K562 (cell line): ENCODE results near the gene SOX12. TPM values are rescaled to one million over a fixed set of nuclear protein-coding genes. Genes with fewer than 3 reads are reported as not detected.

Experiments
- ARID3B ChIP-seq: fragments of 250-450 bp; sonication (Bioruptor Pico); IDR thresholded peaks from 2 replicates; pipeline ENCODE4 v1.4.0; 2020; ENCODE audit warnings: borderline replicate concordance
- ATF1 ChIP-seq, 2 experiments: fragments of 450-650 bp in 1 of 2; IDR thresholded peaks; 2 replicates each; pipeline ENCODE4 v1.6.1; 2016; ENCODE audit warnings: missing compliant biosample characterization in 1 of 2, missing genetic modification characterization in 1 of 2
- ATF3 ChIP-seq, 2 experiments: fragments of 450-650 bp in 1 of 2; sonication (generic) in 1 of 2; formaldehyde crosslinking in 1 of 2; IDR thresholded peaks in 1 of 2; conservative IDR thresholded peaks in 1 of 2; 2 replicates each; pipeline versions ENCODE4 v1.6.1 to v1.8.1; 2016 to 2023; ENCODE audit warnings: mild to moderate bottlenecking in 2 of 2, moderate library complexity in 2 of 2, inconsistent platforms in 1 of 2, missing genetic modification reagents in 1 of 2
- CCAR2 ChIP-seq: fragments of 200-400 bp; formaldehyde crosslinking; IDR thresholded peaks from 2 replicates; pipeline ENCODE4 v1.6.1; 2017; ENCODE audit warnings: mild to moderate bottlenecking, low read depth, low read length
- ELF4 ChIP-seq: fragments of 450-650 bp; formaldehyde crosslinking; IDR thresholded peaks from 2 replicates; pipeline ENCODE4 v1.4.0; 2022; ENCODE audit warnings: missing genetic modification characterization
- EP300 ChIP-seq: IDR thresholded peaks from 2 replicates; pipeline ENCODE4 v1.6.1; 2012; ENCODE audit warnings: low read length, improper control_type of control experiment
- FOXA1 ChIP-seq: fragments of 450-650 bp; IDR thresholded peaks from 2 replicates; pipeline ENCODE4 v1.6.1; 2016; ENCODE audit warnings: mild to moderate bottlenecking, borderline replicate concordance
- HINFP ChIP-seq: fragments of 450-650 bp; conservative IDR thresholded peaks from 2 replicates; pipeline ENCODE4 v1.6.1; 2016; ENCODE audit warnings: missing genetic modification characterization, low read depth, mild to moderate bottlenecking, control low read depth, missing compliant biosample characterization
- IFI16 ChIP-seq: fragments of 250-450 bp; sonication (Bioruptor Pico); IDR thresholded peaks from 2 replicates; pipeline ENCODE4 v2.1.2; 2022; ENCODE audit warnings: mild to moderate bottlenecking, inconsistent platforms
- LARP7 ChIP-seq: fragments of 450-650 bp; IDR thresholded peaks from 2 replicates; pipeline ENCODE4 v1.6.1; 2016
- MBD1 ChIP-seq: fragments of 250-450 bp; sonication (Bioruptor Pico); IDR thresholded peaks from 2 replicates; pipeline ENCODE4 v1.8.0; 2022; ENCODE audit warnings: inconsistent platforms
- NFIC ChIP-seq: fragments of 450-650 bp; IDR thresholded peaks from 2 replicates; pipeline ENCODE4 v1.6.1; 2017; ENCODE audit warnings: mild to moderate bottlenecking, inconsistent platforms
- PKNOX1 ChIP-seq: fragments of 450-650 bp; IDR thresholded peaks from 2 replicates; pipeline ENCODE4 v1.6.1; 2016
- RCOR1 ChIP-seq, 2 experiments: IDR thresholded peaks; 2 replicates each; pipeline ENCODE4 v1.6.1; 2012; ENCODE audit warnings: low read depth in 2 of 2, low read length in 2 of 2, borderline replicate concordance in 1 of 2, improper control_type of control experiment in 1 of 2
- SNIP1 ChIP-seq: fragments of 450-650 bp; IDR thresholded peaks from 2 replicates; pipeline ENCODE4 v1.7.1; 2017; ENCODE audit warnings: low read depth, mild to moderate bottlenecking
- SRF ChIP-seq, 2 experiments: fragments of 250-450, 450-650 bp in 1 of 2; sonication (Bioruptor Pico) in 1 of 2; sonication (generic) in 1 of 2; formaldehyde crosslinking; IDR thresholded peaks; 2 replicates each; pipeline versions ENCODE4 v1.5.0 to v1.5.1; 2020 to 2022; ENCODE audit warnings: mild to moderate bottlenecking in 1 of 2, missing genetic modification reagents in 1 of 2
- VEZF1 ChIP-seq: fragments of 200-800 bp; sonication (Bioruptor generic); IDR thresholded peaks from 2 replicates; pipeline ENCODE4 v1.6.1; 2017; ENCODE audit warnings: missing genetic modification characterization, missing compliant biosample characterization
- ZFP1 ChIP-seq: fragments of 450-650 bp; formaldehyde crosslinking; IDR thresholded peaks from 2 replicates; pipeline ENCODE4 v1.4.0; 2020; ENCODE audit warnings: mild to moderate bottlenecking, mixed read lengths
- ZFPM2 ChIP-seq: fragments of 250-450 bp; sonication (Bioruptor Pico); IDR thresholded peaks from 2 replicates; pipeline ENCODE4 v1.5.1; 2022; ENCODE audit warnings: mild to moderate bottlenecking
- polyA plus RNA-seq, 8 experiments: library from polyadenylated mRNA; depleted of rRNA in 4 of 8; stranded (reverse) in 5 of 8; unstranded in 3 of 8; fragments of >200 nt; fragmentation: Nextera tagmentation in 2 of 8; fragmentation: Illumina TruSeq in 1 of 8; extraction: Ambion mirVana in 2 of 8; extraction: Trizol in 1 of 8; gene quantifications; 2 replicates each; pipeline versions ENCODE4 v1.2.1 to v1.2.3, GENCODE V29; 2011 to 2014; ENCODE audit warnings: inconsistent platforms in 1 of 8, missing spikeins in 1 of 8
- total RNA-seq, 7 experiments: library from RNA; depleted of rRNA in 6 of 7; stranded (reverse); fragments of >200 nt in 6 of 7; fragmentation: Illumina TruSeq in 2 of 7; extraction: Trizol in 2 of 7; gene quantifications; 2 replicates each; pipeline versions ENCODE4 v1.2.1 to v1.2.3, GENCODE V29; 2011 to 2021; ENCODE audit warnings: low replicate concordance in 1 of 7

The SOX12 gene
- total and polyA plus RNA-seq, 9 of the 15 experiments (the other 6 are each of a cell fraction or from before 2014, with no cell fraction given) = 0.42 to 26.3 (median 2.6) TPM

GRCh38 chr20:325045-325888 is at the start of gene SOX12 (continued):
- TF ChIP-seq ZFPM2 (CRISPR knock-in tag) (no peak), RCOR1 (IDR thresholded peaks at IDR 0.05; ENCODE audit: borderline replicate concordance in 1 of 2, low read depth in 2 of 2, low read length in 2 of 2) (no peak), ATF3 (IDR thresholded peaks at IDR 0.05) (no peak), ATF3 (CRISPR knock-in tag; conservative IDR thresholded peaks at IDR 0.05) (no peak), NFIC (peak; percentile 19; the same call in 1 of the 2 replicates), ATF1 (CRISPR knock-in tag; IDR thresholded peaks at IDR 0.05) (no peak), ATF1 (tag; IDR thresholded peaks at IDR 0.05) (peak; percentile 85), LARP7 (no peak), ELF4 (no peak), SNIP1 (no peak), VEZF1 (CRISPR knock-in tag) (peak; percentile 93), IFI16 (CRISPR knock-in tag) (no peak), MBD1 (no peak), ARID3B (CRISPR knock-in tag) (no peak), ZFP1 (CRISPR knock-in tag) (no peak), PKNOX1 (no peak), FOXA1 (no peak), EP300 (no peak), CCAR2 (no peak), HINFP (tag) (no peak), SRF (CRISPR knock-in tag; IDR thresholded peaks at IDR 0.05) (no peak)
